Stomach (tissue), 4 donors: ENCODE data around the gene AGTR1.

Experiments
- CTCF ChIP-seq, 7 experiments: fragments of 450-650 bp in 4 of 7; fragments of 200-600 bp in 3 of 7; sonication (generic) in 3 of 7; IDR thresholded peaks; one replicate each; pipeline ENCODE4 v1.5.1; 2016 to 2019; ENCODE audit warnings: antibody characterized with exemption in 7 of 7, control low read depth in 2 of 7, mild to moderate bottlenecking in 1 of 7
- POLR2A ChIP-seq, 4 donors: fragments of 450-650 bp; IDR thresholded peaks; one replicate each; pipeline ENCODE4 v1.6.1; 2016; ENCODE audit warnings: antibody characterized with exemption in 4 of 4, control low read depth in 2 of 4, mild to moderate bottlenecking in 1 of 4, moderate library complexity in 1 of 4
- POLR2AphosphoS5 ChIP-seq, 3 donors: sonication (generic); formaldehyde crosslinking; IDR thresholded peaks; one replicate each; pipeline ENCODE4 v1.6.1; 2016; ENCODE audit warnings: antibody characterized with exemption in 3 of 3

- TF ChIP-seq POLR2AphosphoS5 (IDR thresholded peaks at IDR 0.05) (no peak), CTCF (IDR thresholded peaks at IDR 0.05) (no peak), POLR2A (IDR thresholded peaks at IDR 0.05) (no peak)
Observed at GRCh38 chr3:148791920-148792319, 94.2 kb downstream of the AGTR1 start.
